ENCODE data around the gene HOOK1.

HOOK1 gene

DNA sequence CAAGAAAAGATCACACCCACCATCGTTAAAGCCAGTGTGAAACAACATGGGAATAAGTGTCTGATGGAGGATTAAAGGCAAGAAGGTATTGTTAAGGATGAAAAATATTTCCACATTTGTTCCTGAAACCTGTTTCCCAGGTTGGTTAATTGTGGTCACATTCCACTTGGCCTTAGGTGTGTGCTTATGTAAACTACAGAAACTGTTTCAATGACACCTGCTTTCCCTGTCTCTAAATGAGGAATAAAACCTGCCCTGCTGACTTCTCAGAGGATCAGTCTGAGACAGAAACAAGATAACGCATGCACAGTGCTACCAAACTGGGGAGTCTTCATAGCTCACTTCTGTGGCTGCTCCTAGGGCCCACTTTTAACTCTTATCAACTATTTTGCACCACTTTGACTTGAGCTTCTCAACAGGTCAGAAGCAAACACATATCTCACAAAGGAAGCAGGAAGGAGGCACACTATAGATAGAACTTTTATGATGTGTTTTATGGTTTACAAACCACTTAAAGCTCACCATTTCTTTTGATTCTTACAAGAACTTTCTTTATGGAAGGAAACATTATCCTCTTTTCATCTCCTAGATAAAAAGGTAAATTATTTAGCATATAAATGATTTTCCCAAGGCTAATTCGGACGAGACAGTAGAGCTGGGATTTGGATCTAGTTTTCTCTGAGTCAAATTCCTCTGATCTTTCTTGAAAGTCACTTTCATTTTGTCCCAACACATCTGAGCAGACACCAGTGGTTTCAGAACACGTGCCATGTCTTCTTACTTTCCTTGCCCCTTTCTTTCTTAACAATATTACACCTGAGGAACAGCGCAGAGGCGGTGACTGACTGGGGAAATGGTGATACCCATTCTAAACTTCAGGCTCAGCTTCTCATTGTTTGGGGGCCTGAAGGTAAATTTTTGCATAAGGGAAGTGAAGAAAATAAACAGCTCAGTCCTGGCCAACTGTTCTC, 78.4 kb downstream of the HOOK1 start:
- TF ChIP-seq, protein P1, sequence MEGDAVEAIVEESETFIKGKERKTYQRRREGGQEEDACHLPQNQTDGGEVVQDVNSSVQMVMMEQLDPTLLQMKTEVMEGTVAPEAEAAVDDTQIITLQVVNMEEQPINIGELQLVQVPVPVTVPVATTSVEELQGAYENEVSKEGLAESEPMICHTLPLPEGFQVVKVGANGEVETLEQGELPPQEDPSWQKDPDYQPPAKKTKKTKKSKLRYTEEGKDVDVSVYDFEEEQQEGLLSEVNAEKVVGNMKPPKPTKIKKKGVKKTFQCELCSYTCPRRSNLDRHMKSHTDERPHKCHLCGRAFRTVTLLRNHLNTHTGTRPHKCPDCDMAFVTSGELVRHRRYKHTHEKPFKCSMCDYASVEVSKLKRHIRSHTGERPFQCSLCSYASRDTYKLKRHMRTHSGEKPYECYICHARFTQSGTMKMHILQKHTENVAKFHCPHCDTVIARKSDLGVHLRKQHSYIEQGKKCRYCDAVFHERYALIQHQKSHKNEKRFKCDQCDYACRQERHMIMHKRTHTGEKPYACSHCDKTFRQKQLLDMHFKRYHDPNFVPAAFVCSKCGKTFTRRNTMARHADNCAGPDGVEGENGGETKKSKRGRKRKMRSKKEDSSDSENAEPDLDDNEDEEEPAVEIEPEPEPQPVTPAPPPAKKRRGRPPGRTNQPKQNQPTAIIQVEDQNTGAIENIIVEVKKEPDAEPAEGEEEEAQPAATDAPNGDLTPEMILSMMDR (IDR thresholded peaks at IDR 0.05) = no peak
- TF ChIP-seq ZFX (IDR thresholded peaks at IDR 0.05; ENCODE audit: borderline replicate concordance) = no peak

DNA sequence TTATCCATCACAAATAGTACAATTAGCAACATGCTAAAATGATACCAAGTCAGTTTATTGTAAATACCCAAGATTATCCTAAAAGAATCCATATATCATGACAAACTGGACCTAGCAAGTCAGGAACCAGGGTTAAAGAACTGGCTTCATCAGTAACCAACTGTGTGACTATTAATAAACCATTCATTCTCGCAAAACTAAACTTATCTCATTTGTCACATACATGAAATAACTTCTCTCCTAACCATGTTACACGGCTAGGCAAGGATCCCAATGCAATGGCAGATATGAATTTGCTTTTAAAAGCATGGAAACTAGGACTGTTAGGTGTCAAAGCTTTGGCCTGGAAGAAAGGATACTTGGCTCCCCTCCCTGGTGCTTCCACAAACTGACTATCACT, 82.4 kb downstream of the HOOK1 start:
- no peak overlapping the region for H3K27ac ChIP-seq
- TF ChIP-seq, protein P1 (IDR thresholded peaks at IDR 0.05) = no peak
- no peak for TF ChIP-seq ZFX (IDR thresholded peaks at IDR 0.05; ENCODE audit: borderline replicate concordance)

More for the DNA sequence above, 78.4 kb downstream of the HOOK1 start:
- H3K27ac ChIP-seq = no peak overlapping the region

DNA sequence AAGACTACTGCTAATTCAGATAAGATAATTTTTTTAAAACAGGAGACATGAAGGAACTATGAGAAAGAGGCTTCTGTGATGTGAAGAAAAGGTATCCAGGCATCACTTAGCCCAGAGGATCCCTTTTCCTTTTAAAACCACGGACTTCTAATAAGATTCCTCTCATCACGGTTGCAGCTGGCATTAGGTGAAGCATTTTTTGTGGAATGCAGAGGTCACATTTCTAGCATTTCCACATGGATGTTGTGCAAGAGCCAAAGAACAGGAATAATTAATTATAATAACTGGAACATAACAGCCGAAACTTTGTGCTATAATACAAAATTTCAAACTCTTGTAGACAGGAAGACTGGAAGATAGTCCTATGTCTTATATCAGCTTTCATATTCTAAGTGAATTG, 84.2 kb downstream of the HOOK1 start:
- H3K27ac ChIP-seq = no peak overlapping the region
- TF ChIP-seq, protein P1 (IDR thresholded peaks at IDR 0.05) = no peak
- TF ChIP-seq ZFX (IDR thresholded peaks at IDR 0.05; ENCODE audit: borderline replicate concordance) = no peak

DNA sequence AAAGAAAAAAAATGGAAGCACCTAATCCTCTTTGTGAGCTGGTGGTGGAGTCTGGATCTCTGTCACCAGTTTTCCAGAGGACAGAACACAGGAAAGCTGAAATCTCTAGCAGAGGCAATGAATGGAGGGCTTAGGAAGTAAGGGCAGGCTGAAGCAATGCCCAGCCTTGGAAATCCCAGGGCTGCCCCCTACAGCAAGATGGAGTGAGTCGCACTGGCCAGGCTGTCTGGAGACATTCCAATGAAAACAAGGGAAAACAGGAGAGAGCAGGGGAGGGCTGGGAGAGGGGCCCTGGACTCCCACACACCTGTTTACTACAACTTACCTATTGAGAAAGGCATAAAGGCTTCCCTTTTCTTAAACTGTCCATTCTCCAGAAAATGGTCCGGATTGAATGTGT, 85.9 kb downstream of the HOOK1 start:
- TF ChIP-seq, protein P1 (IDR thresholded peaks at IDR 0.05) = no peak
- TF ChIP-seq ZFX (IDR thresholded peaks at IDR 0.05; ENCODE audit: borderline replicate concordance) = no peak

DNA sequence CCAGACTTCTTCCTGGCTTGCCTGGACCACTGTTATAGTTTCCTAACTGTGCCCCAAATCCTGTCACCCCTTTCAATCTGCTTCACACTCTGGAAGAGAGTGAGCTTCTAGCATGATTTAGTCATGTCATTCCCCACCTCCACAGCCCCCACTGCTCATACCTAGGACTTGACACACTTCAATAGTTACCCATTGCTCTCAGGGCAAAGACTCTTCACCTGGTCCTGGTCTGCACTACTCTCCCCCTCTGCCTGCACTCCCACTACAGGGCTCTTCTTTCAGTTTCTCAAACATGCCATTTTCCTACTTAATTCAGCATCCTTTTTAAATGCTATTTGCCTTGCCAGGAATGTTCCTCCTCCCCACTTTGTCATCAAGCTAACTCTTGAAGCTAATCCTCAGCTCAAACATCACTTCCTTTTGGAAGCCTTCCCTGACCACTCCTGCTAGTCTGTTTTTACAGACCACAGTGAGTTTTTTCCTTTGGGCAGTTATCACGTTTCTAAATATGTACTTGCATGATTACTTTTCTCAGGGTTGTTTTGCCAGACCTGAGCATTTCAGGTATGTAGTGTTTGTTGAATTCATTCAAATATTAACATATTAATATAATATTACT, 87.1 kb downstream of the HOOK1 start:
- H3K27ac ChIP-seq = no peak overlapping the region
- TF ChIP-seq ZFX (IDR thresholded peaks at IDR 0.05; ENCODE audit: borderline replicate concordance) = no peak
- TF ChIP-seq, protein P1 (IDR thresholded peaks at IDR 0.05) = no peak

More for the DNA sequence above, 85.9 kb downstream of the HOOK1 start:
- no peak overlapping the region for H3K27ac ChIP-seq

DNA sequence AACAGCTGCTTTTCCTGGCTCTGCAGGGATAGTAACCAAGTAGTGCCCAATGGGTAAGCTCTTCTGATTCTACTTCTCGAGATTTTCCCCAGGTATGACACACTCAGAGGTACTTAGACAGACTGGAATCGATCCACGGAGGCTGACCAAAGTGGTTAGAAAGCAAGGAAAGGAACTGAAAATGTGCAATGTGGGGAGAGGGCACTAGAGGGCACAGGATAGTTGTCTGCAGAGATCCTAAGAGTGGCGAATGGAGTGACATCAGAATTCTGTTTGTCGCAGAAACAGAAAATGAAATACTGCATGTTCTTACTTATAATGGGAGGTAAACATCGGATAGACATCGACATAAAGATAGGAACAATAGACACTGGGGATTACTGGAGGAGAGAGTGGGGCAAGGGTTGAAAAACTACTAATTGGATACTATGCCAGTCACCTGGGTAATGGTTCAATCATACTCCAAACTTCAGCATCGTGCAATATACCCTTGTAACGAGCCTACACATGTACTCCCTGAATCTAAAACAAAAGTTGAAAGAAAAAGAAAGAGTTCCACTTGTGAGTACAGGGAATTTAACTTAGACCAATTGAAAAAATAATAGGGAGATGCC, 88.5 kb downstream of the HOOK1 start:
- TF ChIP-seq, protein P1 (IDR thresholded peaks at IDR 0.05) = peak; percentile 81
- TF ChIP-seq ZFX (IDR thresholded peaks at IDR 0.05; ENCODE audit: borderline replicate concordance) = no peak
- H3K27ac ChIP-seq = no peak overlapping the region
